ENCODE data around the gene RMI1. TPM values are rescaled to one million over a fixed set of nuclear protein-coding genes. Genes with fewer than 3 reads are reported as not detected.
A peak's percentile ranks its signal among the peaks of the same experiment; 100 is the strongest.
"Not testable (repeated sequence)": the region's sequence is repeated elsewhere in the genome, so short reads cannot be mapped to it uniquely, and the experiment has no call there.

The RMI1 gene
- total and polyA plus RNA-seq, 4 donors = 8.2 to 17.4 (median 14.8) TPM

GRCh38 chr9:83940590-83941303, 39.9 kb upstream of the RMI1 start:
- Histone ChIP-seq H3K27ac (ENCODE audit: low read depth, low read length) (no peak overlapping the region), H3K4me1 (ENCODE audit: control insufficient read depth, insufficient read depth, low read length) (no peaks in the 10 kb centered on the region), H3K9me3 (ENCODE audit: control insufficient read depth, insufficient read depth, low read length) (no peaks in the 10 kb centered on the region), H3K27me3 (ENCODE audit: control insufficient read depth, insufficient read depth, low read length) (no peaks in the 10 kb centered on the region), H3K36me3 (ENCODE audit: control insufficient read depth, insufficient read depth, low read length) (peaks cover 32% of the 10 kb centered on the region), H3K4me3 (ENCODE audit: low read depth, low read length) (no peak overlapping the region)
- 100% methylated on average over 4 of the region's 5 CpGs for whole genome bisulfite sequencing (ENCODE audit: insufficient coverage)
- DNase-seq (ENCODE audit: low read depth in 4 of 6, low spot score in 6 of 6) = no peak

GRCh38 chr9:83948096-83948495, 32.5 kb upstream of the RMI1 start:
- H3K36me3 ChIP-seq (ENCODE audit: control insufficient read depth, insufficient read depth, low read length) = peaks cover 51% of the 10 kb centered on the region
- not testable (repeated sequence) for H3K27me3 ChIP-seq (ENCODE audit: control insufficient read depth, insufficient read depth, low read length); H3K27ac ChIP-seq (ENCODE audit: low read depth, low read length); H3K4me3 ChIP-seq (ENCODE audit: low read depth, low read length); H3K9me3 ChIP-seq (ENCODE audit: control insufficient read depth, insufficient read depth, low read length); DNase-seq (ENCODE audit: low read depth in 4 of 6, low spot score in 6 of 6); H3K4me1 ChIP-seq (ENCODE audit: control insufficient read depth, insufficient read depth, low read length)
- WGBS (ENCODE audit: insufficient coverage) = 98% methylated on average over 22 of the region's 39 CpGs

- Histone ChIP-seq H3K4me3 (ENCODE audit: low read depth, low read length) (peak overlapping the region; percentile 76), H3K9me3 (ENCODE audit: control insufficient read depth, insufficient read depth, low read length) (no peaks in the 10 kb centered on the region), H3K27me3 (ENCODE audit: control insufficient read depth, insufficient read depth, low read length) (no peaks in the 10 kb centered on the region), H3K4me1 (ENCODE audit: control insufficient read depth, insufficient read depth, low read length) (peaks cover 14% of the 10 kb centered on the region), H3K36me3 (ENCODE audit: control insufficient read depth, insufficient read depth, low read length) (peaks cover 26% of the 10 kb centered on the region), H3K27ac (ENCODE audit: low read depth, low read length) (peak overlapping the region; percentile 34)
- WGBS (ENCODE audit: insufficient coverage) = 35% methylated on average over 23 of the region's 23 CpGs
- DNase-seq (ENCODE audit: low read depth in 4 of 6, low spot score in 6 of 6) = no peak
Measured at GRCh38 chr9:83956086-83956435, 24.5 kb upstream of the RMI1 start.

- WGBS (ENCODE audit: insufficient coverage) = 4% methylated on average over 57 of the region's 57 CpGs
- H3K4me3 ChIP-seq (ENCODE audit: low read depth, low read length) = peak overlapping the region; percentile 76
- DNase-seq (ENCODE audit: low read depth in 4 of 6, low spot score in 6 of 6) = peak in 5 of 6 donors; percentile 35 to 91 (median 73)
- H3K27me3 ChIP-seq (ENCODE audit: control insufficient read depth, insufficient read depth, low read length) = no peaks in the 10 kb centered on the region
- peaks cover 14% of the 10 kb centered on the region for H3K4me1 ChIP-seq (ENCODE audit: control insufficient read depth, insufficient read depth, low read length)
- H3K27ac ChIP-seq (ENCODE audit: low read depth, low read length) = peak overlapping the region; percentile 34
- H3K9me3 ChIP-seq (ENCODE audit: control insufficient read depth, insufficient read depth, low read length) = no peaks in the 10 kb centered on the region
- H3K36me3 ChIP-seq (ENCODE audit: control insufficient read depth, insufficient read depth, low read length) = peaks cover 23% of the 10 kb centered on the region
Measured at GRCh38 chr9:83956436-83957247, 24.0 kb upstream of the RMI1 start.

GRCh38 chr9:83957248-83957513, 23.4 kb upstream of the RMI1 start:
- peaks cover 19% of the 10 kb centered on the region for H3K36me3 ChIP-seq (ENCODE audit: control insufficient read depth, insufficient read depth, low read length)
- H3K27ac ChIP-seq (ENCODE audit: low read depth, low read length) = no peak overlapping the region
- no peak for DNase-seq (ENCODE audit: low read depth in 4 of 6, low spot score in 6 of 6)
- peak overlapping the region; percentile 76 for H3K4me3 ChIP-seq (ENCODE audit: low read depth, low read length)
- no CpG with 5 or more reads among the region's 4 CpGs for WGBS (ENCODE audit: insufficient coverage)
- H3K4me1 ChIP-seq (ENCODE audit: control insufficient read depth, insufficient read depth, low read length) = peaks cover 14% of the 10 kb centered on the region
- no peaks in the 10 kb centered on the region for H3K9me3 ChIP-seq (ENCODE audit: control insufficient read depth, insufficient read depth, low read length)
- H3K27me3 ChIP-seq (ENCODE audit: control insufficient read depth, insufficient read depth, low read length) = no peaks in the 10 kb centered on the region

- no peak overlapping the region for H3K27ac ChIP-seq (ENCODE audit: low read depth, low read length)
- peaks cover 6% of the 10 kb centered on the region for H3K36me3 ChIP-seq (ENCODE audit: control insufficient read depth, insufficient read depth, low read length)
- WGBS (ENCODE audit: insufficient coverage) = 50% methylated on average over 1 of the region's 4 CpGs
- no peaks in the 10 kb centered on the region for H3K27me3 ChIP-seq (ENCODE audit: control insufficient read depth, insufficient read depth, low read length)
- no peaks in the 10 kb centered on the region for H3K9me3 ChIP-seq (ENCODE audit: control insufficient read depth, insufficient read depth, low read length)
- no peak overlapping the region for H3K4me3 ChIP-seq (ENCODE audit: low read depth, low read length)
- DNase-seq (ENCODE audit: low read depth in 4 of 6, low spot score in 6 of 6) = no peak
- peaks cover 14% of the 10 kb centered on the region for H3K4me1 ChIP-seq (ENCODE audit: control insufficient read depth, insufficient read depth, low read length)
Measured at GRCh38 chr9:83959061-83959460, 21.5 kb upstream of the RMI1 start.

GRCh38 chr9:83960991-83961390, 19.6 kb upstream of the RMI1 start:
- WGBS (ENCODE audit: insufficient coverage) = 90% methylated on average over 4 of the region's 5 CpGs
- Histone ChIP-seq H3K4me1 (ENCODE audit: control insufficient read depth, insufficient read depth, low read length) (peaks cover 12% of the 10 kb centered on the region), H3K4me3 (ENCODE audit: low read depth, low read length) (no peak overlapping the region), H3K27ac (ENCODE audit: low read depth, low read length) (no peak overlapping the region), H3K9me3 (ENCODE audit: control insufficient read depth, insufficient read depth, low read length) (no peaks in the 10 kb centered on the region), H3K36me3 (ENCODE audit: control insufficient read depth, insufficient read depth, low read length) (peaks cover 2% of the 10 kb centered on the region), H3K27me3 (ENCODE audit: control insufficient read depth, insufficient read depth, low read length) (no peaks in the 10 kb centered on the region)
- no peak for DNase-seq (ENCODE audit: low read depth in 4 of 6, low spot score in 6 of 6)

- no peaks in the 10 kb centered on the region for H3K9me3 ChIP-seq (ENCODE audit: control insufficient read depth, insufficient read depth, low read length)
- H3K4me3 ChIP-seq (ENCODE audit: low read depth, low read length) = no peak overlapping the region
- no peak overlapping the region for H3K27ac ChIP-seq (ENCODE audit: low read depth, low read length)
- peaks cover 6% of the 10 kb centered on the region for H3K36me3 ChIP-seq (ENCODE audit: control insufficient read depth, insufficient read depth, low read length)
- no peak for DNase-seq (ENCODE audit: low read depth in 4 of 6, low spot score in 6 of 6)
- no peaks in the 10 kb centered on the region for H3K27me3 ChIP-seq (ENCODE audit: control insufficient read depth, insufficient read depth, low read length)
- peaks cover under 1% of the 10 kb centered on the region for H3K4me1 ChIP-seq (ENCODE audit: control insufficient read depth, insufficient read depth, low read length)
- WGBS (ENCODE audit: insufficient coverage) = 29% methylated on average over 1 of the region's 3 CpGs
Measured at GRCh38 chr9:83962165-83962564, 18.4 kb upstream of the RMI1 start.

GRCh38 chr9:83964973-83965349, 15.6 kb upstream of the RMI1 start:
- no peak for DNase-seq (ENCODE audit: low read depth in 4 of 6, low spot score in 6 of 6)
- Histone ChIP-seq H3K4me1 (ENCODE audit: control insufficient read depth, insufficient read depth, low read length) (no peaks in the 10 kb centered on the region), H3K9me3 (ENCODE audit: control insufficient read depth, insufficient read depth, low read length) (no peaks in the 10 kb centered on the region), H3K4me3 (ENCODE audit: low read depth, low read length) (no peak overlapping the region), H3K27ac (ENCODE audit: low read depth, low read length) (no peak overlapping the region), H3K27me3 (ENCODE audit: control insufficient read depth, insufficient read depth, low read length) (no peaks in the 10 kb centered on the region), H3K36me3 (ENCODE audit: control insufficient read depth, insufficient read depth, low read length) (peaks cover 6% of the 10 kb centered on the region)
- WGBS (ENCODE audit: insufficient coverage) = 55% methylated on average over 1 of the region's 2 CpGs

All from spinal cord (tissue), 10 donors.